KOPT-K1 (cell line): Measurements from ENCODE around the gene GRM2.
"Not testable (repeated sequence)": the region's sequence is repeated elsewhere in the genome, so short reads cannot be mapped to it uniquely, and the experiment has no call there.

Source experiments
- H3K27ac ChIP-seq: fragments of 200-600 bp; sonication (generic); 2 replicates; pipeline ENCODE4 v1.5.1; 2016; ENCODE audit warnings: antibody characterized with exemption, mild to moderate bottlenecking, low read depth, low read length; ENCODE audit not compliant: poor library complexity, severe bottlenecking
- H3K36me3 ChIP-seq: fragments of 200-600 bp; sonication (generic); 2 replicates; pipeline ENCODE4 v1.5.1; 2017; ENCODE audit warnings: antibody characterized with exemption, mild to moderate bottlenecking, low read length, moderate library complexity; ENCODE audit not compliant: insufficient read depth
- H3K9me3 ChIP-seq: fragments of 200-600 bp; sonication (generic); 2 replicates; pipeline ENCODE4 v1.5.1; 2017; ENCODE audit warnings: antibody characterized with exemption, low read length, mild to moderate bottlenecking; ENCODE audit not compliant: insufficient read depth, poor library complexity, severe bottlenecking

Gene GRM2

GRCh38 chr3:51750878-51751277 lies 44.0 kb downstream of the GRM2 start:
- no peaks in the 10 kb centered on the region for H3K36me3 ChIP-seq
- H3K9me3 ChIP-seq: peaks cover 15% of the 10 kb centered on the region
- no peak overlapping the region for H3K27ac ChIP-seq

- peaks cover 19% of the 10 kb centered on the region for H3K9me3 ChIP-seq
- no peaks in the 10 kb centered on the region for H3K36me3 ChIP-seq
- peak overlapping the region; percentile 10 for H3K27ac ChIP-seq
Observed at GRCh38 chr3:51751287-51751686, 44.4 kb downstream of the GRM2 start.

GRCh38 chr3:51753763-51754750 lies 47.2 kb downstream of the GRM2 start:
- H3K9me3 ChIP-seq: peaks cover 12% of the 10 kb centered on the region
- H3K36me3 ChIP-seq, H3K27ac ChIP-seq: not testable (repeated sequence)

GRCh38 chr3:51759203-51759602 lies 52.3 kb downstream of the GRM2 start:
- Histone ChIP-seq H3K9me3 (peaks cover 38% of the 10 kb centered on the region), H3K27ac (no peak overlapping the region), H3K36me3 (no peaks in the 10 kb centered on the region)
